DOHH2 (cell line): ENCODE measurements around the gene MAP3K9.

Experiments used
- EZH2phosphoT487 ChIP-seq: fragments of 200-600 bp; sonication (generic); IDR thresholded peaks from 2 replicates; pipeline ENCODE4 v1.6.1; 2017; ENCODE audit warnings: borderline replicate concordance, mild to moderate bottlenecking, antibody characterized with exemption, low read length, moderate library complexity, mixed read lengths
- TF ChIP-seq, protein P1 (sequence below): fragments of 200-600 bp; sonication (generic); IDR thresholded peaks from one replicate; pipeline ENCODE4 v1.5.1; 2014; ENCODE audit warnings: antibody characterized with exemption, mild to moderate bottlenecking, low read depth, low read length; ENCODE audit not compliant: poor library complexity, severe bottlenecking

DNA sequence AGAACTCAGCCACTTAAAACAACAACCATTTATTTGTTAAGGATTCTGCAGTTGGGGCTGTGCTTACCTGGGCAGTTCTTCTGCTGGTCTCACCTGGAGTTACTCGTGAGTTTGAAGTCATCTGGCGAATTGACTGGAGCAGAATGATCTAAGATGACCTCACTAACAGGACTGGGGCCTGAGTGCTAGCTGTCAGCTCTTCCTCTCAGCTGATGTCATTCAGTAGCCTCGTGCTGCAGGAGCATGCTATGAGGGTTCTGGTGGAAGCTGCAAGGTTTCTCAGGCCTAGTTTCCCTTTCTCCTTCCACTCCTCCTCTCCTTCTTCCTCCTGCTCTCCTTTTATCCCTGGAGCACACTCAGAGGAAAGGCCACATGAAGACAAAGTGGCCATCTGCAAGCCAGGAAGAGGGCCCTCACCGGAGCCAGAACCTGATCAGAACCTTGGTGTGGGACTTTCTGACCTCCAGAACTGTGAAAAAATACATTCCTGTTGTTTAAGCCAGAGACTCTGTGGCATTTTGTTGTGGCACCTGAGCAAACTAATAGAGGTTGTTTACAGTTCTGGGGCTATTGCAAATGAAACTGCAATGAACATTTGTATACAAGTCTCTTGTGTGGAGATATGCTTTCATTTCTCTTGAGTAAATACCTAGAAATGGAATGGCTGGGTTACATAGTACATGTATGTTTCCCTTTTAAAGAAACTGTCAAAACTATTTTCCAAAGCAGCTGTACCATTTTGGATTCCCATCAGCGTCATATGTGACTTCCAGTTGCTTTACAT lies 21.9 kb upstream of the MAP3K9 start:
- TF ChIP-seq, protein P1, sequence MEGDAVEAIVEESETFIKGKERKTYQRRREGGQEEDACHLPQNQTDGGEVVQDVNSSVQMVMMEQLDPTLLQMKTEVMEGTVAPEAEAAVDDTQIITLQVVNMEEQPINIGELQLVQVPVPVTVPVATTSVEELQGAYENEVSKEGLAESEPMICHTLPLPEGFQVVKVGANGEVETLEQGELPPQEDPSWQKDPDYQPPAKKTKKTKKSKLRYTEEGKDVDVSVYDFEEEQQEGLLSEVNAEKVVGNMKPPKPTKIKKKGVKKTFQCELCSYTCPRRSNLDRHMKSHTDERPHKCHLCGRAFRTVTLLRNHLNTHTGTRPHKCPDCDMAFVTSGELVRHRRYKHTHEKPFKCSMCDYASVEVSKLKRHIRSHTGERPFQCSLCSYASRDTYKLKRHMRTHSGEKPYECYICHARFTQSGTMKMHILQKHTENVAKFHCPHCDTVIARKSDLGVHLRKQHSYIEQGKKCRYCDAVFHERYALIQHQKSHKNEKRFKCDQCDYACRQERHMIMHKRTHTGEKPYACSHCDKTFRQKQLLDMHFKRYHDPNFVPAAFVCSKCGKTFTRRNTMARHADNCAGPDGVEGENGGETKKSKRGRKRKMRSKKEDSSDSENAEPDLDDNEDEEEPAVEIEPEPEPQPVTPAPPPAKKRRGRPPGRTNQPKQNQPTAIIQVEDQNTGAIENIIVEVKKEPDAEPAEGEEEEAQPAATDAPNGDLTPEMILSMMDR, result no peak
- TF ChIP-seq EZH2phosphoT487, result no peak
